Endothelial cell of umbilical vein (primary cell): ENCODE measurements around the gene HGFAC. TPM values are rescaled to one million over a fixed set of nuclear protein-coding genes. Genes with fewer than 3 reads are reported as not detected.

ENCODE experiments used
- BruUV-seq: library from RNA; stranded (reverse); fragments of 400-500 nt; replicated peaks from 2 replicates; lab custom pipeline; 2021; lab: Mats Ljungman, UMichigan
- CTCF ChIA-PET: fragments of 300-600, 350-600 bp; sonication (Branson Sonifier 250); formaldehyde crosslinking; loops from one replicate; lab custom pipeline; 2021; ENCODE audit warnings: antibody characterized with exemption, inconsistent platforms; lab: Charles Lee
- POLR2A ChIA-PET: fragments of 300-600, 350-600 bp; sonication (Branson Sonifier 250); formaldehyde crosslinking; loops from one replicate; lab custom pipeline; 2021; ENCODE audit warnings: antibody characterized with exemption, inconsistent platforms; lab: Charles Lee
- DNase-seq: peaks from one replicate; pipeline ENCODE4 v3.0.0-alpha.2; 2011; ENCODE audit warnings: low read depth, low spot score
- FAIRE-seq: peaks from 2 replicates; lab custom pipeline; 2011; peaks lifted over from hg19 to GRCh38; lab: Jason Lieb, UNC
- H2AFZ ChIP-seq: 2 replicates; pipeline ENCODE4 v1.6.0; 2012; ENCODE audit warnings: low read depth, low read length, control low read depth, inconsistent platforms
- H3K27ac ChIP-seq: 2 replicates; pipeline ENCODE4 v1.5.1; 2011; ENCODE audit warnings: low read depth, mild to moderate bottlenecking, control low read depth, low read length, moderate library complexity; ENCODE audit not compliant: insufficient read depth
- H3K27me3 ChIP-seq, 2 experiments: 2 replicates each; pipeline versions ENCODE4 v1.6.0 to v1.6.1; 2011; ENCODE audit warnings: low read length in 2 of 2, mixed read lengths in 1 of 2; ENCODE audit not compliant: control insufficient read depth in 2 of 2, insufficient read depth in 2 of 2
- H3K36me3 ChIP-seq, 2 experiments: 2 replicates in 1 of 2; 3 replicates in 1 of 2; pipeline ENCODE4 v1.5.1; 2011; ENCODE audit warnings: low read length in 2 of 2, mild to moderate bottlenecking in 1 of 2, moderate library complexity in 1 of 2; ENCODE audit not compliant: control insufficient read depth in 2 of 2, insufficient read depth in 2 of 2; ENCODE audit errors: extremely low read depth in 1 of 2
- H3K4me1 ChIP-seq: 3 replicates; pipeline ENCODE4 v1.5.1; 2011; ENCODE audit warnings: mild to moderate bottlenecking, low read length; ENCODE audit not compliant: control insufficient read depth, insufficient read depth; ENCODE audit errors: extremely low read depth
- H3K4me2 ChIP-seq: 2 replicates; pipeline ENCODE4 v1.6.1; 2011; ENCODE audit warnings: low read length, control low read depth, mixed read lengths; ENCODE audit not compliant: insufficient read depth
- H3K4me3 ChIP-seq, 3 experiments: fragments of 200-600 bp in 1 of 3; sonication (generic), shearing (Covaris generic) in 1 of 3; replicated peaks in 1 of 3; 2 replicates each; pipeline ENCODE4 v1.5.1; 2011 to 2016; ENCODE audit warnings: control low read depth in 3 of 3, low read length in 3 of 3, mild to moderate bottlenecking in 2 of 3, inconsistent platforms in 1 of 3, low read depth in 1 of 3, moderate library complexity in 1 of 3; ENCODE audit not compliant: insufficient read depth in 1 of 3
- H3K79me2 ChIP-seq: 2 replicates; pipeline ENCODE4 v1.6.0; 2012; ENCODE audit warnings: low read length, inconsistent platforms; ENCODE audit not compliant: control insufficient read depth, insufficient read depth
- H3K9ac ChIP-seq: replicated peaks from 2 replicates; pipeline ENCODE3; 2011; ENCODE audit warnings: low read length, control low read depth; ENCODE audit not compliant: insufficient read depth; ENCODE audit errors: extremely low read depth
- H3K9me1 ChIP-seq: replicated peaks from 3 replicates; pipeline ENCODE4 v1.6.0; 2011; ENCODE audit warnings: mild to moderate bottlenecking, low read length; ENCODE audit not compliant: control insufficient read depth, insufficient read depth; ENCODE audit errors: extremely low read depth
- H3K9me3 ChIP-seq: replicated peaks from 2 replicates; pipeline ENCODE4 v1.5.1; 2012; ENCODE audit warnings: low read length, inconsistent platforms; ENCODE audit not compliant: control insufficient read depth, insufficient read depth
- H4K20me1 ChIP-seq: replicated peaks from 2 replicates; pipeline ENCODE3; 2011; ENCODE audit warnings: mild to moderate bottlenecking, low read length; ENCODE audit not compliant: control insufficient read depth, insufficient read depth; ENCODE audit errors: extremely low read depth
- CTCF ChIP-seq, 2 donors: IDR thresholded peaks; 1 replicate in 1 of 2; 2 replicates in 1 of 2; pipeline ENCODE4 v1.5.1; 2011; ENCODE audit warnings: low read length in 2 of 2, mild to moderate bottlenecking in 2 of 2, moderate library complexity in 2 of 2, control low read depth in 1 of 2, inconsistent platforms in 1 of 2, low read depth in 1 of 2; ENCODE audit not compliant: insufficient read depth in 1 of 2; ENCODE audit errors: extremely low read depth in 1 of 2
- EZH2 ChIP-seq: IDR thresholded peaks from 2 replicates; pipeline ENCODE4 v1.6.1; 2012; ENCODE audit warnings: borderline replicate concordance, low read depth, mild to moderate bottlenecking, moderate library complexity, low read length, inconsistent platforms; ENCODE audit not compliant: severe bottlenecking
- FOS ChIP-seq: IDR thresholded peaks from 2 replicates; pipeline ENCODE4 v1.6.1; 2011; ENCODE audit warnings: mild to moderate bottlenecking, low read length, moderate library complexity, borderline replicate concordance; ENCODE audit not compliant: insufficient read depth
- GATA2 ChIP-seq: IDR thresholded peaks from 2 replicates; pipeline ENCODE4 v1.7.0; 2011; ENCODE audit warnings: low read depth, mild to moderate bottlenecking, moderate library complexity, mixed read lengths, low read length; ENCODE audit not compliant: insufficient read length, insufficient read depth
- JUN ChIP-seq: IDR thresholded peaks from 2 replicates; pipeline ENCODE4 v1.6.1; 2011; ENCODE audit warnings: borderline replicate concordance, low read depth; ENCODE audit not compliant: insufficient read length, insufficient read depth
- MAX ChIP-seq: IDR thresholded peaks from 2 replicates; pipeline ENCODE4 v1.6.1; 2011; ENCODE audit not compliant: insufficient read depth, insufficient read length
- MYC ChIP-seq: IDR thresholded peaks from one replicate; pipeline ENCODE4 v1.6.1; 2011; ENCODE audit warnings: mild to moderate bottlenecking, low read depth, low read length
- POLR2A ChIP-seq: IDR thresholded peaks from 2 replicates; pipeline ENCODE4 v1.6.1; 2012; ENCODE audit warnings: low read depth, mild to moderate bottlenecking, control low read depth, low read length
- POLR2AphosphoS5 ChIP-seq: IDR thresholded peaks from 2 replicates; pipeline ENCODE4 v1.6.1; 2012; ENCODE audit warnings: low read depth, mild to moderate bottlenecking, control low read depth, low read length, moderate library complexity; ENCODE audit not compliant: insufficient read depth
- dilution Hi-C: fragments of 300-500 bp; cut with MboI; formaldehyde crosslinking; loops from one replicate; pipeline ENCODE4 v1.15.0; 2019; ENCODE audit warnings: low sequenced_read_pairs; ENCODE audit not compliant: extremely low pct_ligation_motif_present
- intact Hi-C: fragments of 100-400 bp; cut with micrococcal nuclease; formaldehyde crosslinking; loops from one replicate; pipeline ENCODE4 v1.10.0; 2022
- polyA plus RNA-seq, 4 experiments: library from polyadenylated mRNA; depleted of rRNA in 3 of 4; stranded (reverse) in 3 of 4; unstranded in 1 of 4; fragments of >200 nt; gene quantifications; 2 replicates each; pipeline versions ENCODE4 v1.2.1 to v1.2.3, GENCODE V29; 2011 to 2012; ENCODE audit warnings: missing spikeins in 1 of 4
- total RNA-seq: library from RNA; stranded (reverse); gene quantifications from 2 replicates; pipeline ENCODE4 v1.2.3, GENCODE V29; 2021

HGFAC gene
- total and polyA plus RNA-seq, 2 donors (not counting 3 experiments of a cell fraction or from before 2014, with no cell fraction given): 0.36 to 0.49 TPM

GRCh38 chr4:3427134-3427476 is 14.7 kb upstream of the HGFAC start:
- no TSS peak for BruUV-seq
- no peak for FAIRE-seq
- no peak overlapping the region for H3K4me2 ChIP-seq
- no peak overlapping the region for H3K9ac ChIP-seq
- H3K79me2 ChIP-seq: no peaks in the 10 kb centered on the region
- no peak overlapping the region for H2AFZ ChIP-seq
- H3K4me3 ChIP-seq: no peak overlapping the region
- no peaks in the 10 kb centered on the region for H4K20me1 ChIP-seq
- DNase-seq: no peak
- H3K27ac ChIP-seq: no peak overlapping the region
- no peaks in the 10 kb centered on the region for H3K9me3 ChIP-seq
- H3K9me1 ChIP-seq: no peaks in the 10 kb centered on the region
- intact Hi-C loops (loop anchor here (10.0 kb wide), 1 partner anchor 182 kb away; the partner anchor contains the start of gene MSANTD1), dilution Hi-C loops (no loop called here)
- TF ChIP-seq JUN (no peak), EZH2 (no peak), MAX (no peak), POLR2A (no peak)
- ChIA-PET POLR2A (no interaction called here), CTCF (interaction anchor here (1.0 to 1.9 kb wide), 4 partner anchors 8 to 85 kb away, joined by 3 to 11 read pairs (median 4); no protein-coding TSS in a partner anchor)
- peaks cover 2 to 37% of the 10 kb centered on the region in 2 experiments for H3K36me3 ChIP-seq
- H3K4me1 ChIP-seq: no peaks in the 10 kb centered on the region
- H3K27me3 ChIP-seq: no peaks in the 10 kb centered on the region

- H3K9me3 ChIP-seq: no peaks in the 10 kb centered on the region
- H3K9ac ChIP-seq: no peak overlapping the region
- FAIRE-seq: no peak
- H3K27me3 ChIP-seq: no peaks in the 10 kb centered on the region
- no peaks in the 10 kb centered on the region for H3K79me2 ChIP-seq
- no peak for DNase-seq
- H3K4me1 ChIP-seq: no peaks in the 10 kb centered on the region
- no peak overlapping the region for H3K4me2 ChIP-seq
- no peak overlapping the region for H3K4me3 ChIP-seq
- no peak overlapping the region for H3K27ac ChIP-seq
- intact Hi-C loops: loop anchor here (10.0 kb wide), 1 partner anchor 183 kb away; the partner anchor contains the start of gene MSANTD1
- H4K20me1 ChIP-seq: no peaks in the 10 kb centered on the region
- dilution Hi-C loops: no loop called here
- ChIA-PET POLR2A (no interaction called here), CTCF (interaction anchor here (0.9 to 1.9 kb wide), 5 partner anchors 9 to 234 kb away, joined by 3 to 11 read pairs (median 3); no protein-coding TSS in a partner anchor)
- peaks cover 2 to 31% of the 10 kb centered on the region in 2 experiments for H3K36me3 ChIP-seq
- TF ChIP-seq JUN (no peak), GATA2 (no peak), MAX (no peak), POLR2A (no peak), CTCF (IDR thresholded peaks at IDR 0.05; ENCODE audit: extremely low read depth in 1 of 2, insufficient read depth in 1 of 2, low read depth in 1 of 2, low read length in 2 of 2) (no peak), POLR2AphosphoS5 (no peak), FOS (no peak), MYC (no peak), EZH2 (no peak)
- no peaks in the 10 kb centered on the region for H3K9me1 ChIP-seq
- H2AFZ ChIP-seq: no peak overlapping the region
- no TSS peak for BruUV-seq
Measured at GRCh38 chr4:3427706-3428446, 13.9 kb upstream of the HGFAC start.
